SKM-1 (cell line): ENCODE measurements around the gene MRPL55.

Source experiments
- DNase-seq: peaks from one replicate; lab custom pipeline; 2025; ENCODE audit not compliant: unreplicated experiment; lab: John Stamatoyannopoulos, UW

MRPL55 gene

GRCh38 chr1:228087771-228088251 is 21.3 kb downstream of the MRPL55 start:
- no peak for DNase-seq

DNA sequence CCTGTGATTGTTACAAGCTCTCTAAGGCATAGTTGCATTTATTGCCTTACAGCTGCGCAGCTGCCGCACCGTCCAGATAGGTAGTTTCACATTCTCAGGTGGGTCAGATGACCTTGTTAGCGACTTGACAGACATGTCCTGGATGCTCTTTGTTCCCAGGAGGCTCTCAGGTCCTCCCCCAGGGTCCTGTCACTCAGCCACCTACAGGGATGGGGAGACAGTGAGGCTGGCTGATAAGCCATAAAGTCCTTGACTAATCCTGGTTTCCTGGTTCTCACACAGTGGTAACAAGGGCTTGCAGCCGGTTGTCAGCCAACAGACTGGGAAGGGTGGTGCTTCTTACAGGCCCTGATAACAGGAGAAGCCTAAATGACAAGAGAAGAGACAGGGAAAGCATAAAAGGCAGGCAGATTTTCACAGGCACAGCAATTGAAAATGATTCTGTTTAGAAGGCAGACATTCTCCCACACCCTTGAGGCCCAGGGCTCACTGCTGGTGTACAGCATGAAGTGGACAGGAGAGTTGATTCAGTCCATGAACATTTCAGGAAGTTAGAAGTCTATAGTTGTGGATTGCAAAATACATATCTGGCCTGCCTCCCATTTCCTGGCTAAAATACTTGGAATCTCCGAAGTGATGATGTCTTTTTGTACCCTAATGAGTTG is 23.7 kb downstream of the MRPL55 start:
- no peak for DNase-seq

DNA sequence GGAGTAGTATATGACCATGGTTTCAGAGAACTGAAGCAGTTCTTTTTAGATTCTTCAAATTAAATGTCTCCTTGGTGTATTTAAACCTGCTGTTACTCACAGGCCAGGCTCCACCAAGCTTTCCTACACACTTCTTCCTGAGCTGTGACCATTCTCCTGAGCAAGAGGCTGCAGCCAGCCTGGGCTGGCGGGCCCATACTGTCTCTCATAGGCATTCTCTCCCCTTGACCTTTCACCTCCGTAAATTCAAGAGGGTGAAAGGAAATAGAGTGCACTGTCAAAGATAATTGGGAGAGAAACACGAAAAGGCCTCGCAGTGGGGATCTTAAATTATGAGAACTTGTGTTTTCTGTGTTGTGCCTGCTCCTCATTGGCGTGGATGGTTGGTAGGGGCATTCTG is 24.3 kb downstream of the MRPL55 start:
- no peak for DNase-seq

DNA sequence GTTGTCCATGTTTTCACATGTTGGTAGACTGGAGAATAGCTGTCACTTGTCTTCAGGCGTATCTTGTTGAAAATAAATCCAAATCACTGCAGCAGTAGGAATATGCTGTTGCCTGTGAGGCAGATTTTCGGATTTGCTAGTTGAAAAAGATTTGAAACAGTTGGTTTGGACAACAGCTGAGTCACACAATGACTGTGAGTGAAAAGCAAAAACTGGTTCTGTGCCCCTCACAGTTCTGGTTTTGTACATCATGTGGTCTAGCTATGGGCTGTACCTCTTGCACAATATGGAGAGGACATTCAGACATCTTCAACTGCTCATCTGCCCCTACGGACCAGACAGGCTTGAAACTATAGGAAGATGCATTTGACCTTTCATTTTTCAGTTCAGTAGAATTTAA is 24.8 kb downstream of the MRPL55 start:
- peak; percentile 39 for DNase-seq

GRCh38 chr1:228083871-228084278 is 25.2 kb downstream of the MRPL55 start:
- DNase-seq = no peak

GRCh38 chr1:228082918-228083870 is 25.9 kb downstream of the MRPL55 start:
- no peak for DNase-seq

DNA sequence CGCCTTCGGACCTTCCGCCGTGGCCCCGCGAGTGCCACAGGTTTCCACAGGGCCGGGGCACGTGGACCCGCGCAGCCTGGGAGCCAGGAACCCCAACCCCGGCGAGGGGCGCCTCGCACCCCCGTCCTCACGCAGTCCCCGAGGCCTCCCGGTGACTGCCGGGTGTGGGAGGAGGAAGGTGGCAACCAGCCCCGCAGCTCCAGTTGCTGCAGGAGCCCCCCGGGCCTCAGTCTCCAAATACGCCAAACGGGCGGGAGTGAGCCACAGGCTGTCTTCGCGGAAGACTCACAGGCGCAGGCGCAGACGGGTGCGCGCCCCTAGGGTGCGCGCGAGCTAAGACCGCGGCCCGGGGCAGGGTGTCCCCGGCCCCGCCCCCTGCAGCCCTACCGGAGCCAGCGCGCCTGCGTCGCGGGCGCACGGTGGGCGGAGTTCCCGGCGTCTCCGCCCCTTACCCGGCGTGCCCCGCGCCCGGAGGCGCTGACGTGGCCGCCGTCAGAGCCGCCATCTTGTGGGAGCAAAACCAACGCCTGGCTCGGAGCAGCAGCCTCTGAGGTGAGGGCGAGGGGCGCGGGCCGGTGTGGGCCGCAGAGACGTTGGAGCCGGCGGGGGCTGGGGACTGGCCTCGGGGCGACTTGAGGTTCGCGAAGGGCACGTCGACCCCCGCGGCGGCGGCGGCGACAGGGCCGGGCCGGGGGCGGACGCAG is 26.7 kb downstream of the MRPL55 start, which contains the start of gene ARF1:
Gene ARF1, plus strand, starts transcription at position 495 of the 704 bp plus-strand sequence. CDS start 14,407 bp downstream, outside the sequence.
- DNase-seq = peak; percentile 92

DNA sequence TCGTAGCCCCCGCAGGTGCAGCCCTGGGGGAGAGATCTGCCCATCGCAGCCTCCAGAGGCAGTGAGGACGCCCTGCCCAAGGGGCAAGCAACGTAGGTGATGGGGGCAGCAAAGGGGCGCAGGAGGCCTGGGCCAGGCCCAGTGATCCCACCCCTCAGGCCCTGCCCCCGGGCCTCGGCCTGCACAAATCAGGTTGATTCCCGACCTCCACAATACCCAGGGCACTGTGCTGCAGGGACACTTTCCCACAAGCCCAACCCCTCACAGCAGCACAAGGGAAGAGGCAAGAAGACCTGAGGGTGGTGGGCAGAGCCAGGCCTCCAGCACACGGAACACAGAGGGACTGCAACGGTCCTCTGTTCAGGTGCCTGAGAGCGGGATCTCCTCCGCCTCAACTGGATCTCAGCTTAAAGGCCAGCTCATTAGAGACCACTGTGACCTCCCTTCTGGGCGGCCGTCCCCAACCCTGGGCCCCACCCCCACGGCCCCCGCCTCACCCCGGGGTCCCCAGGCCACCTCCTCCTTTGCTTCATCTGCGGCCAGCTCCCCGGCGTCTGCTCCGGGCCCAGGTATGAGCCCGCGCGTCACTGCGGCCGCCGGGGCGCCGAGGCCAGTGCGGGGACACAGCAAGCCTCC is 27.4 kb downstream of the MRPL55 start:
- DNase-seq = no peak

DNA sequence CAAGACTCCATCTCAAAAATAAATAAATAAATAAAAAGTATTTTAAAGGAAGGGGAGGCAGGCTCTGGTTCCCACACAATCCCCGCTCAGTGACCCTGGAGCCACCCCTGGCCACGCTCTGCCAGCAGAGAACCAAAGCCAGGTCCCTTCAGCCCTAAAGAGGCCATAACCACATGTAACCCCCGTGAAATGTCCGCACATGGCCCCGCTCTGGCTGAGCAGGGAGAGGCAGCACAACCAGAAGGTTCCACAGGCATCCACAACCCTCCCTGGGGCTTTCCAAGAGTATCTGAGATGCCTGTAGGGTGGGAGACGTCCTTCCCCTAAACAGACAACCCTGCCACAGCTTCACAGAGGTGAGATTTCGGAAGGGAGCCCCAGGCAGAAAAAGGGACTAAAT is 28.0 kb downstream of the MRPL55 start:
- no peak for DNase-seq

DNA sequence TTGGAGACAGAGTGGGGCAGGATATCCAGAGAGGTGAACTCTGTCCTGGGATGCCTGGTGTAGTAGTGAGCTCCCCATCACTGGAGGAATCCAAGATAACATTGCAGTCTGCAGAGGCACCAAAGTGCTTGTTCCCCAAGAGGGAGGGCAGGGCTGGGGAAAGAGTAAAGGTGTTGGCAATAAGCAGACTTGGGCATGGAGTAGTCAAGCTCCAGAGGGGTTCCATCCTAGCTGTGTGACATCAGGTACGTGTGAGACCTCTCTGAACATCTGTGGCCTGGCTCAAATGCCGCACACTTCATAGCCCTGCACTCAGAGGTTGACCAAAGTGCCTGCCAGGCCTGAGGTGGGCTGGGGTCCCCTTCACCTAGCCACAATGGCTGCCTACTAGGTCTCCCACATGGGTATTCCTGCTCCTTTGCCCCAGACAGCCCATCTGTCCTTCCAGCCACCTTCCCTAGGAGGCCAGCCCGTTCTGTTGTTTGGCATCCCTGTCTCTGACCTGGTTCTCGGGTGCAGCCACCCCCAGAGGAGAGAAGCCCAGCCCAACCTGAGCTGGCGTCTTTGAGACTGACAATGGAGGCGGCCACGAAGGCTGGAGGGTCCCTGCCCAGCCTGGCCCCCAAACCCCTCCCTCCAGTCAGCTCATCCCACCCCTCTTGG is 29.4 kb downstream of the MRPL55 start:
- no peak for DNase-seq

GRCh38 chr1:228079013-228079412 is 30.1 kb downstream of the MRPL55 start:
- no peak for DNase-seq

- DNase-seq = no peak
Measured at GRCh38 chr1:228077565-228078330, 31.4 kb downstream of the MRPL55 start.

DNA sequence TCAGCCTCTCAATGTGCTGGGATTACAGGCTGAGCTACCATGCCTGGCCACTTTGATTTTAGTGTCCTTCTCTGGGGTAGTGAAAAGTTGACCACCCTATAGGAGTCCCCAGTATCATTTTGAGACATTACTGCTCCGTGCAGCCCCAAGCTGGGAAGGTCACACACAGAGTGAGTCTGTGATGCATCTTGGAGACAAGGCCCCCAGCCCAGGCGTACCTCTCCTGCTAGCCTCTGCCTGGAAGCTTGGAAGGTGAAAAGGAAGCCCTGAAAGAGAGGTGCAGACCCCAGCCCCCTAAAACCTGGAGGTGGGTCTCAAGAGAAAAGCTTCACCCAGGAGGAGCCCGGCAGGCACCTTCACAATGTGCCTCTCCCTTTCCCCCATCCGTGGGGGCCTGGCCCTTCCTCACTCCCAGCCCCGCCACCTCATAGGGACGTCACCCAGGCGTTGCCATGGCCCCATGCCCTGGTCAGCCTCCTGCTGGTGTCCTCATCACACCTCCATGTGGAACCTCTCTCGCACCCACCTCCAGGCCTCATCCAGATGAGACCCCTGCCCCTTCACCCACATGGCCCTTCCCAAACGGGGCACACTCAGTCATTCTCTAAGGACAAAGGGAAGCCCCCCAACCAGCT is 32.2 kb downstream of the MRPL55 start:
- DNase-seq = no peak

- no peak for DNase-seq
Measured at GRCh38 chr1:228075801-228076271, 33.3 kb downstream of the MRPL55 start.

- no peak for DNase-seq
Measured at GRCh38 chr1:228074954-228075730, 34.0 kb downstream of the MRPL55 start.

DNA sequence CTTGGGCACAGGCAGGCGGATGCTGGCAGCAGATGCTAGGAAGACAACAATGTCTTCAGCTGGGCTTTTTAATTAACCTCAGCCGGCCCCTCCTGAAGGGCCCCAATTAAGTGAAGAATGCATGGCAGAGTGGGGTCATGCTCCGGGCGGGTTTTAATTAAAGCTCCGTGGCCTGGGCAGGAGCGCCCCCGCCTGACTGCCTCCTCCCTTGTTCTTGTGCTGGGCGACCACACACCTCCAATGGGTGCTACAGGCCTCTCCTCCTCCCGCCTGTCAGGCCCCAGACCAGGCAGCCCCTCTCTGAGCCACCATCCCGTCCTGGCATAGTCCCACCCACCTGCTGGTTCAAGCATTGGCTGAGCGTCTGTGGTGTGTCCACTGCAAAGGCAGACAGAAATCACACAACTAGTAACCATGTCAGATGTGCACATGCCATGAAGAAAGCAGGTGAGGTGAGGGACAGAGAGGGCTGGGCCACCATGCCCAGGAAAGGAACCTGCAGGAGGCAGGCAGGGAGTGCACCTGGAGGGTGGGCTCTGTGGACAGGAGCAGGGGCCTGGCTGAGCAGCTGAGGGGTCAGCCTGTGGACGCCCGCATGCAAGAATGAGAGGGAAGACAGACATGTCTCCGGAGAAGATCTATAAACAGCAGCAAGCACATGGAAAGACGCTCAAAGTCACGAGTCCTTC is 35.1 kb downstream of the MRPL55 start:
- no peak for DNase-seq

DNA sequence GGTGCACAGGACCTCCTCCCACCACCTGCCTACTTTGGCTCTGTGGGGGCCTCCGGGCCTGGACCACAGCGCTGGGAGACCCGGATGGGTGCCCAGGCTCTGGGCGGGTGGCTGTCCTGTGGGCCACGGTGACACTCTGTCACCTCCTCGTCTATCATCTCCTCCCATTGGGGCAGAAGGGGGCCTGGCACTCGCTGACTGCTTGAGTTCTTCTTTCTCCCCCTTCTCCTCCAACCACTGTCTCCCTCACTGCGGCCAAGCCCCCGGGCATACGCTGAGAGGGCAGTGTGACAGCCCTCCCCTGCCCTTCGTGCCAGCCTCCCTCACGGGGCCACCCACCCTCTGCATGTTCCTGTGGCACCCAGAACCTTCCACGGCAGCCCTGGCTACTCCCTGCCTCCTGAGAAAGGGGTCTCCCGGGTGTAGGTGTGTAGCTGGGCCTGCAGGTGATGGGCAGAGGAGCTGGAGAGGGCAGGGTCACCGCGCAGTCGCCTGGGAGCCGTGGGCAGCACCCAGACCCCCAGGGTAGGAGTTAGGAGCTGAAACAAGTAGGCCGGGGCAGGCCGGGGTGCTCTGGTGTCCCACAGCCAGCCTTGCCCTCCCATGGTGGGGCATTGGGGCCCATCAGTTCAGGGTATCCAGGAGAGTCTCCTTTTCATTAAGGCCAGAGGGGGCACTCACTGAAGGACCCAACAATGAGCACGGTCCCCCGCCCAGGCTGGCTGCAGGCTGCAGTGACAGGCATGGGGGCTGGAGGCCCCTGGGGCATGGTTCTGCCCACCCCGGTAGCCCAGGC is 35.8 kb downstream of the MRPL55 start:
- no peak for DNase-seq
